Measurements from ENCODE around the gene MICOS13. TPM values are rescaled to one million over a fixed set of nuclear protein-coding genes. Genes with fewer than 3 reads are reported as not detected.

The MICOS13 gene
- total and polyA plus RNA-seq, 10 of the 15 experiments (the other 5 are each of a cell fraction or from before 2014, with no cell fraction given) = 9.4 to 211 (median 51.3) TPM

DNA sequence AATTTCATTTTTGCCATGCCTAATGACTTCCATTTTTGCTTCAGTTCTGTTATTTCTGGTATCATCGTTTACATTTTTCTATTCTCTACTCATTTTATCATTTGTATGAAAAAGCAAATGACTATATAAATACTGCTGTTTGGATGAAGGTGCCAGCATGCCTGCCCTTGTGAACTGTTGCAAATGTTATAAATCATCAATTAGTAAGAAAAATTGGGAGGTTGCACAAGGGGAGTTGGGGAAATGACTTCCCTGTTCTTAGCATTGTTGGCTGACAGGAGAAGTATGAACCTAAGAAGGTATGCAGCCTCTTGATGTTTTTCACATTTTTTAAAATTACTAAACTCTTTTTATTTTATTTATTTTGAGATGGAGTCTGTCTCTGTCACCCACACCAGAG is 42.3 kb downstream of the MICOS13 start:
- no peak overlapping the region for H3K9ac ChIP-seq (ENCODE audit: control insufficient read depth, insufficient read depth, low read length)
- H3K9me3 ChIP-seq (replicated peaks; ENCODE audit: control insufficient read depth, insufficient read depth, low read length) = no peaks in the 10 kb centered on the region; the same call in 2 of the 3 replicates
- in situ Hi-C loops (cut with MboI) = no loop called here
- no peak overlapping the region for H3K27ac ChIP-seq (ENCODE audit: control insufficient read depth, insufficient read depth)
- H4K20me1 ChIP-seq (ENCODE audit: control insufficient read depth, insufficient read depth) = peaks cover 4% of the 10 kb centered on the region
- SMC1A ChIA-PET (ENCODE audit: uncharacterized antibody, unreplicated experiment) = no interaction called here
- FAIRE-seq = no peak
- H3K27me3 ChIP-seq (replicated peaks in 1 of 2; ENCODE audit: control insufficient read depth in 2 of 2, insufficient read depth in 2 of 2, low read length in 1 of 2) = no peaks in the 10 kb centered on the region
- H3K4me2 ChIP-seq (ENCODE audit: control insufficient read depth, insufficient read depth) = no peak overlapping the region
- peaks cover 13 to 24% of the 10 kb centered on the region in 2 experiments for H3K36me3 ChIP-seq (ENCODE audit: control insufficient read depth in 2 of 2, insufficient read depth in 2 of 2, low read length in 1 of 2)
- no peak overlapping the region for H2AFZ ChIP-seq (ENCODE audit: control insufficient read depth, low read depth, low read length)
- no peaks in the 10 kb centered on the region for H3K4me1 ChIP-seq (ENCODE audit: control insufficient read depth, insufficient read depth, low read length)
- H3K4me3 ChIP-seq = no peak overlapping the region
- TF ChIP-seq, protein P1, sequence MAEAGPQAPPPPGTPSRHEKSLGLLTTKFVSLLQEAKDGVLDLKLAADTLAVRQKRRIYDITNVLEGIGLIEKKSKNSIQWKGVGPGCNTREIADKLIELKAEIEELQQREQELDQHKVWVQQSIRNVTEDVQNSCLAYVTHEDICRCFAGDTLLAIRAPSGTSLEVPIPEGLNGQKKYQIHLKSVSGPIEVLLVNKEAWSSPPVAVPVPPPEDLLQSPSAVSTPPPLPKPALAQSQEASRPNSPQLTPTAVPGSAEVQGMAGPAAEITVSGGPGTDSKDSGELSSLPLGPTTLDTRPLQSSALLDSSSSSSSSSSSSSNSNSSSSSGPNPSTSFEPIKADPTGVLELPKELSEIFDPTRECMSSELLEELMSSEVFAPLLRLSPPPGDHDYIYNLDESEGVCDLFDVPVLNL (IDR thresholded peaks at IDR 0.05; ENCODE audit: low read depth, low read length) = no peak
- TF ChIP-seq HDAC6 (IDR thresholded peaks at IDR 0.05; ENCODE audit: unreplicated experiment) (no peak), CBFB (IDR thresholded peaks at IDR 0.05; ENCODE audit: low read depth) (no peak), ZSCAN29 (IDR thresholded peaks at IDR 0.05) (no peak), BHLHE40 (IDR thresholded peaks at IDR 0.05; ENCODE audit: borderline replicate concordance in 1 of 2, low read depth in 2 of 2, low read length in 1 of 2) (no peak), STAT1 (conservative IDR thresholded peaks at IDR 0.05) (no peak), FOXK2 (IDR thresholded peaks at IDR 0.05) (no peak)
- WGBS (ENCODE audit: insufficient coverage, insufficient replicate concordance, low lambda C conversion rate, missing lambda C conversion rate) = 3% methylated on average over 1 of the region's 1 CpG
- no TSS peak for BruUV-seq (replicated peaks)
- POLR2A ChIA-PET = interaction anchor here (1.0 kb wide), 1 partner anchor 49 kb away, joined by 3 read pairs; no protein-coding TSS in a partner anchor
- intact Hi-C loops (cut with micrococcal nuclease; ENCODE audit: unreplicated experiment) = no loop called here
- RAD21 ChIA-PET (ENCODE audit: unreplicated experiment) = no interaction called here
- ATAC-seq = no peak
- peaks cover 62% of the 10 kb centered on the region for H3K79me2 ChIP-seq (ENCODE audit: control insufficient read depth, insufficient read depth, low read length)
- DNase-seq (ENCODE audit: low read depth, low spot score) = no peak
- CTCF ChIA-PET = no interaction called here

Measured in GM12878 (cell line).